ENCODE results near the gene COQ10B.
A peak's percentile ranks its signal among the peaks of the same experiment; 100 is the strongest.

Gene COQ10B

DNA sequence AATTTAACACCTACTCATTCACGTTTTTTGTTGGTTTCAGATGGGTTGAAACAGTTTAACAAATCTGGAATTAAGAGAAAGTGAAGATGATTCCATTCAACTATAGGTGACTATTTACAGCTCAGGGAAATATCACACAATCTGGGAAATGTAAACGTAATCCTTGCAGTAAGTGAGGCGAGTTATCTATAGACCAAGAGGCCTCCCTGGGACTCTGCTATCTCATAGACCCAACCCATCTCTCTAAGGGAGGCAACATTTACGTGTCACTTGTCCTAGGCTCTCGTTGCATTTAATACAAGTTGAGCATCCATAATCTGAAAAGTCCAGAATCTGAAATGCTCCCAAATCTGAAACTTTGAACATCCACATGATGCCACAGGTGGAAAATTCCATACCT, 60.6 kb downstream of the COQ10B start:
- H3K36me3 ChIP-seq (ENCODE audit: control insufficient read depth, insufficient read depth, low read length), result no peaks in the 10 kb centered on the region
- H3K27me3 ChIP-seq (ENCODE audit: control insufficient read depth, insufficient read depth, low read length), result no peaks in the 10 kb centered on the region
- no peaks in the 10 kb centered on the region for H3K9me3 ChIP-seq (ENCODE audit: control insufficient read depth, low read length)
- peaks cover 6% of the 10 kb centered on the region for H3K4me1 ChIP-seq (ENCODE audit: control insufficient read depth, insufficient read depth, low read length)
- H3K9ac ChIP-seq (ENCODE audit: low read length), result no peak overlapping the region
- H3K4me3 ChIP-seq (ENCODE audit: low read length), result no peak overlapping the region

DNA sequence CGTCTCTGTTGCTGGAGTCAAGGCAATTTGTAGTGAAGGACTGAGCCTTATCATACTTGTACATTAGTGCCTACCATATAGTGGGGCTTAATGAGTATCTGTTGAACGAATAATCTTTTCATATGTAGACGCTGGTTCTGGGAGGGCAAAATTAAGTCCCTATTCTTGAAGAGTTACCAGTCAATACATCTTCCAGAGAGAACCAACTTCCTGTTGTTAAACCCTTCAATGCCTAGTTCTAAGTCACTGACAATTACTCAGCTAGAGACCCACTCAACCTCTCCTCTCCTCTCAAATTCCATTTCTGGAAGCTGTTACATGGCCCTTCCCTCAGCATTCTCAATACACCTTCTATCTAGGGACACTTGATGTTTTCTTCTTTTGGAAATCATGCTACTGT, 61.4 kb downstream of the COQ10B start:
- H3K4me3 ChIP-seq (ENCODE audit: low read length), result peak overlapping the region; percentile 99
- H3K27me3 ChIP-seq (ENCODE audit: control insufficient read depth, insufficient read depth, low read length), result no peaks in the 10 kb centered on the region
- no peaks in the 10 kb centered on the region for H3K36me3 ChIP-seq (ENCODE audit: control insufficient read depth, insufficient read depth, low read length)
- H3K4me1 ChIP-seq (ENCODE audit: control insufficient read depth, insufficient read depth, low read length), result peaks cover 6% of the 10 kb centered on the region
- H3K9me3 ChIP-seq (ENCODE audit: control insufficient read depth, low read length), result no peaks in the 10 kb centered on the region
- peak overlapping the region; percentile 87 for H3K9ac ChIP-seq (ENCODE audit: low read length)

DNA sequence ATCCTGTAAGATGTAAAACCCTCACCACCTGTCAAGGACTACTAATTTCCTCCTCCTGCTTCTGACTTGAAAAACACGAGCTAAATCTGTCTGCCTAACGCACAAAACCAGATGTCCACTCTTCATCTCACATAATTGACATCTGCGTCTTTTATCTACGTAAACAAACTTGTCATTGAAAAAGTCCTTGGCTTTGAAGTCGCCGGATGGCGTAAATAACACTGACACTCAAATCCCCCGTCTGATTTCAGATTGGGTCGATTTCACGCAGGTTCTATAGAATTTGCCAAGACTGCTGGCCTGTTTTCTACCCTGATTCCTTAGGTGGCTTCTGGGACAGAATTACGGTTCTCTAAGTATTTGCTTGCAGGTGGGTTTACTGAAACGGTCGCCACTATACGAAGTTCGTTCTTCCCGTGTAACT, 62.0 kb downstream of the COQ10B start:
- no peaks in the 10 kb centered on the region for H3K36me3 ChIP-seq (ENCODE audit: control insufficient read depth, insufficient read depth, low read length)
- H3K9me3 ChIP-seq (ENCODE audit: control insufficient read depth, low read length), result no peaks in the 10 kb centered on the region
- H3K4me1 ChIP-seq (ENCODE audit: control insufficient read depth, insufficient read depth, low read length), result peaks cover 6% of the 10 kb centered on the region
- H3K4me3 ChIP-seq (ENCODE audit: low read length), result peak overlapping the region; percentile 99
- no peaks in the 10 kb centered on the region for H3K27me3 ChIP-seq (ENCODE audit: control insufficient read depth, insufficient read depth, low read length)
- peak overlapping the region; percentile 87 for H3K9ac ChIP-seq (ENCODE audit: low read length)

DNA sequence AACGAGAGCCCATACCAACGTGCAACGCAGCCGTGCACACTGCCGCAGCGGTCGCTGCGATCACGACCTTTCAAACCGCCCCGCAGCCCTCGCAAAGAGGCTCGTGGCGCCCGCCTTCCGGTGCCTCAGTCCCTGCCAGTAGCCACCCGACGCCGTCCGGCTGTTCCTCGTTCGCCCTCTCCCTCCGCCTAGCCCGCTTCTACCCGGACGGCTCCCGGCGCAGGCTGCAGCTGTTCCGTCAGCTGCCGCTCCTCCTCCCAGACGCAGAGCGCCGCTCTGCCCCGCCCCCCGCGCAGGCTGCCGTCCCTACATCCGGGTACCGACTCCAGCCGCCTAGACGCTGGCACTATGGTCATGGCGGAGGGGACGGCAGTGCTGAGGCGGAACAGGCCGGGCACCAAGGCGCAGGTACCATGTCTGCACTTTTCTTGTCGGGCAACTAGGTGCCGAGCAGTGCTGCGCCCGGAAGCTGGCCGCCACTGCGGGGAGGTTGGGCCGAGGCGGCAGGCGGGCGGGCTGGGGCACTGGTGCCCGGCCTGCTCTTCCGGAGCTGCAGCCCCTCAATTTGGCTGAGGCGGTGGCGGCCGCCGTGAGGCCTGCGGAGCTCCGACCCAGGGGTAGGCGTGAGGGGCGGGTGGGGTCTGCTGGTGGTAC, 62.5 kb downstream of the COQ10B start, which contains the start of gene MOB4:
Gene MOB4 (plus strand): TSS at position 328 of the 654 bp plus-strand sequence. CDS start 21 bp downstream, at position 349.
- Histone ChIP-seq H3K36me3 (ENCODE audit: control insufficient read depth, insufficient read depth, low read length) (no peaks in the 10 kb centered on the region), H3K9ac (ENCODE audit: low read length) (peak within 1 kb of the TSS; percentile 87), H3K4me1 (ENCODE audit: control insufficient read depth, insufficient read depth, low read length) (peaks cover 6% of the 10 kb centered on the region), H3K4me3 (ENCODE audit: low read length) (peak within 1 kb of the TSS; percentile 99), H3K27me3 (ENCODE audit: control insufficient read depth, insufficient read depth, low read length) (no peaks in the 10 kb centered on the region), H3K9me3 (ENCODE audit: control insufficient read depth, low read length) (no peaks in the 10 kb centered on the region)

DNA sequence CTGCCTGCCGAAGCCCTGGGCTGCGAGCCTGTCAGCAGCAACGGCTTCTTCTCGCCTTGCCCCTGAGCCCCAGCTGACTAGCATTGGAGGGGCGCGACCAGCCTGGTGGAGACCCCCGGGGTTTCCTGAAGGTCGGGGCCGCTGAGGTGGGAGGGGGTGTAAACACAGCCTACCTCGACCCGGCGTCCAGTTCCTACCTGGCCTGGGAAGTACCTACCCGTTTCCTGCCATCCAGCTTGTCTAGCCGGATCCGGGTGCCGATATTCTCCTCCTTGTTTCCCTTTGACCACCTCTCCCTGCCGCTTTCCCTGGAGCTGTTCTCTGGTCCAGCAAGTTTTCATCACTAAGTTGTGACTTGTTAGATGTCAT, 63.0 kb downstream of the COQ10B start:
- no peaks in the 10 kb centered on the region for H3K36me3 ChIP-seq (ENCODE audit: control insufficient read depth, insufficient read depth, low read length)
- H3K27me3 ChIP-seq (ENCODE audit: control insufficient read depth, insufficient read depth, low read length), result no peaks in the 10 kb centered on the region
- no peaks in the 10 kb centered on the region for H3K9me3 ChIP-seq (ENCODE audit: control insufficient read depth, low read length)

DNA sequence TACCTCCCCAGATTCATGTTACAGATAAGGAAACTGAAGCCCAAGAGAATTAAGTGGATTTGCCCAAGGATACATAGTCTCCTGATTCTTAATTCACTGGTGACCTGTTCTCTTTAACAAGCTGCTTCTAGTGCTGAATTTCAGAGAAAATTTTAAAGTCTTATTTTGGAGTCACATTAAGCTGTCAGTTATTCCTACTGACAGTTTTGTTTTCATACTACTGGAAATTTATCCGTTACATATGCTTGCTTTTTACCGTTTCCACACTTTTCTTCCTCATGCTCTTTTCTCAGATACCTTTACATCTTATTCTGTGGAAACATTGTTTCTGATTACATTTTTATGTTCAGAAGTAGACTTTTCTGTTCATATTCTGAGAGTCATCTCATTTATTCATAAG, 63.8 kb downstream of the COQ10B start:
- no peaks in the 10 kb centered on the region for H3K9me3 ChIP-seq (ENCODE audit: control insufficient read depth, low read length)
- no peaks in the 10 kb centered on the region for H3K27me3 ChIP-seq (ENCODE audit: control insufficient read depth, insufficient read depth, low read length)
- peak overlapping the region; percentile 99 for H3K4me3 ChIP-seq (ENCODE audit: low read length)
- H3K36me3 ChIP-seq (ENCODE audit: control insufficient read depth, insufficient read depth, low read length), result no peaks in the 10 kb centered on the region
- H3K9ac ChIP-seq (ENCODE audit: low read length), result peak overlapping the region; percentile 87
- H3K4me1 ChIP-seq (ENCODE audit: control insufficient read depth, insufficient read depth, low read length), result peaks cover 6% of the 10 kb centered on the region

More for the DNA sequence above, 63.0 kb downstream of the COQ10B start:
- H3K9ac ChIP-seq (ENCODE audit: low read length), result peak overlapping the region; percentile 87
- H3K4me1 ChIP-seq (ENCODE audit: control insufficient read depth, insufficient read depth, low read length), result peaks cover 6% of the 10 kb centered on the region
- H3K4me3 ChIP-seq (ENCODE audit: low read length), result peak overlapping the region; percentile 99

All from mucosa of stomach (tissue), 1 donor.